ENCODE measurements around the gene EIF1AX. TPM values are rescaled to one million over a fixed set of nuclear protein-coding genes. Genes with fewer than 3 reads are reported as not detected.

Gene EIF1AX
- total RNA-seq, 1 experiment from 2014 or later, result 132 TPM

DNA sequence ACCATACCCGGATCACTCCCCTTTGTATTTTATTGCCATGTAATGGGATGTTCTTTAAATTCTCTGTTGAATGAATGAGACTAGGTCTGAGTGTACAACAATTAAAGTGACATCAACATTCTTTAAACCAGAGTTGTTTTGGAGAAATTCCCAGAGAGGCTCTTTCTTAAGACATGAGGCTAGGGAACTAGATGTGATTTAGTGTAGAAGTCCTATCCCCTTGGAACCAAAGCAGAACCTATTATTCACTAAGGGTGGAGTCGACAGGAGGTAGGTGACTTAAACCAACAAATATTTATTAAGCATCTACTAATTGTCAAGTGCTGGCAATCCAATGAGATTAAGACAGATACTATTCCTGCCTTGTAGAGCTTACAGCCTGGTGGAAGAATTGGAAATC lies 1.7 kb downstream of the EIF1AX start:
- peaks cover 62% of the 10 kb centered on the region for H3K79me2 ChIP-seq (ENCODE audit: insufficient read depth, low read length)
- RAD21 ChIA-PET (ENCODE audit: low non-redundant PET in 1 of 2, low total read pairs in 2 of 2, uncharacterized antibody in 2 of 2, unreplicated experiment in 2 of 2), result no interaction called here
- peak overlapping the region; percentile 81 for H3K4me2 ChIP-seq (ENCODE audit: low read length)
- ATAC-seq (no peak), DNase-seq (ENCODE audit: low read depth, low spot score) (no peak)
- no peaks in the 10 kb centered on the region for H3K27me3 ChIP-seq (ENCODE audit: insufficient read depth, low read length)
- no peak overlapping the region for H2AFZ ChIP-seq (ENCODE audit: low read depth, low read length, poor library complexity, severe bottlenecking)
- no peaks in the 10 kb centered on the region for H3K9me2 ChIP-seq (ENCODE audit: insufficient read depth)
- intact Hi-C loops (cut with micrococcal nuclease), result no loop called here
- POLR2A ChIA-PET, result no interaction called here
- H4K20me1 ChIP-seq (ENCODE audit: insufficient read depth), result peaks cover 18% of the 10 kb centered on the region; the same call in 1 of the 2 replicates
- H3K9me3 ChIP-seq (ENCODE audit: control insufficient read depth in 1 of 2, insufficient read depth in 1 of 2, low read depth in 1 of 2, low read length in 2 of 2), result no peaks in the 10 kb centered on the region
- CTCF ChIA-PET, result no interaction called here
- H3K27ac ChIP-seq (ENCODE audit: low read depth, low read length), result no peak overlapping the region
- peak overlapping the region; percentile 78 to 86 for H3K4me3 ChIP-seq (replicated peaks in 1 of 2; ENCODE audit: low read depth in 1 of 2, low read length in 2 of 2)
- no peak for TF ChIP-seq ZFX (IDR thresholded peaks at IDR 0.05)
- H3K9ac ChIP-seq (ENCODE audit: low read length), result peak overlapping the region; percentile 93; the same call in 1 of the 2 replicates
- peaks cover 5 to 14% of the 10 kb centered on the region in 2 experiments; a peak in 3 of 4 replicates for H3K4me1 ChIP-seq (ENCODE audit: control insufficient read depth in 1 of 2, insufficient read depth in 2 of 2, low read length in 2 of 2)
- no TSS peak for BruUV-seq (replicated peaks)
- H3K36me3 ChIP-seq (ENCODE audit: control insufficient read depth in 1 of 2, insufficient read depth in 2 of 2, low read length in 2 of 2), result peaks cover 4 to 31% of the 10 kb centered on the region in 2 experiments

DNA sequence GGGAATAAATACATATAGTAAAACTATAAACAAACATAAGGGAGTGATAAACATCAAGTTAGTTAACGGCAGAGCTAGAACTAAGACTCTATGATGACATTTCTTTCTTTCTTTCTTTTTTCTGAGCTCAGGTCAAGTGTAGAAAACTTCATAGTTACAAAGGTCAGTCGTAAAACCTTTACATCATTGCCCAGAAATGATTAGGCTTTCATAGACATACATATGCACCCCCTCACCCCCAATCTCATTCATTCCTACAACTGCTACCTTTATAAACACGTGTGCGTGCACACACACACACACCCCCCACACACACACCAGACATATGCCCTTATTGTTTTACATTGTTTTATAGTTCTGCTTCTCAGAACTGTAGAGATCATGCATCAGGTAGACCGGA lies 5.7 kb downstream of the EIF1AX start:
- no peak overlapping the region for H3K4me3 ChIP-seq (replicated peaks in 1 of 2; ENCODE audit: low read depth in 1 of 2, low read length in 2 of 2)
- no peaks in the 10 kb centered on the region for H3K9me2 ChIP-seq (ENCODE audit: insufficient read depth)
- no peak overlapping the region for H2AFZ ChIP-seq (ENCODE audit: low read depth, low read length, poor library complexity, severe bottlenecking)
- RAD21 ChIA-PET (ENCODE audit: low non-redundant PET in 1 of 2, low total read pairs in 2 of 2, uncharacterized antibody in 2 of 2, unreplicated experiment in 2 of 2), result no interaction called here
- no TSS peak for BruUV-seq (replicated peaks)
- DNase-seq (ENCODE audit: low read depth, low spot score) (no peak), ATAC-seq (no peak)
- no peak overlapping the region for H3K9ac ChIP-seq (ENCODE audit: low read length)
- intact Hi-C loops (cut with micrococcal nuclease), result no loop called here
- H3K36me3 ChIP-seq (ENCODE audit: control insufficient read depth in 1 of 2, insufficient read depth in 2 of 2, low read length in 2 of 2), result peaks cover 13 to 44% of the 10 kb centered on the region in 2 experiments
- H3K79me2 ChIP-seq (ENCODE audit: insufficient read depth, low read length), result peaks cover 84% of the 10 kb centered on the region
- no peak overlapping the region for H3K4me2 ChIP-seq (ENCODE audit: low read length)
- TF ChIP-seq ZFX (IDR thresholded peaks at IDR 0.05) (no peak), ELF1 (IDR thresholded peaks at IDR 0.05; ENCODE audit: borderline replicate concordance, low read depth) (no peak), POLR2A (IDR thresholded peaks at IDR 0.05; ENCODE audit: borderline replicate concordance, extremely low read depth, insufficient read depth, insufficient read length) (no peak)
- TF ChIP-seq, protein P1, sequence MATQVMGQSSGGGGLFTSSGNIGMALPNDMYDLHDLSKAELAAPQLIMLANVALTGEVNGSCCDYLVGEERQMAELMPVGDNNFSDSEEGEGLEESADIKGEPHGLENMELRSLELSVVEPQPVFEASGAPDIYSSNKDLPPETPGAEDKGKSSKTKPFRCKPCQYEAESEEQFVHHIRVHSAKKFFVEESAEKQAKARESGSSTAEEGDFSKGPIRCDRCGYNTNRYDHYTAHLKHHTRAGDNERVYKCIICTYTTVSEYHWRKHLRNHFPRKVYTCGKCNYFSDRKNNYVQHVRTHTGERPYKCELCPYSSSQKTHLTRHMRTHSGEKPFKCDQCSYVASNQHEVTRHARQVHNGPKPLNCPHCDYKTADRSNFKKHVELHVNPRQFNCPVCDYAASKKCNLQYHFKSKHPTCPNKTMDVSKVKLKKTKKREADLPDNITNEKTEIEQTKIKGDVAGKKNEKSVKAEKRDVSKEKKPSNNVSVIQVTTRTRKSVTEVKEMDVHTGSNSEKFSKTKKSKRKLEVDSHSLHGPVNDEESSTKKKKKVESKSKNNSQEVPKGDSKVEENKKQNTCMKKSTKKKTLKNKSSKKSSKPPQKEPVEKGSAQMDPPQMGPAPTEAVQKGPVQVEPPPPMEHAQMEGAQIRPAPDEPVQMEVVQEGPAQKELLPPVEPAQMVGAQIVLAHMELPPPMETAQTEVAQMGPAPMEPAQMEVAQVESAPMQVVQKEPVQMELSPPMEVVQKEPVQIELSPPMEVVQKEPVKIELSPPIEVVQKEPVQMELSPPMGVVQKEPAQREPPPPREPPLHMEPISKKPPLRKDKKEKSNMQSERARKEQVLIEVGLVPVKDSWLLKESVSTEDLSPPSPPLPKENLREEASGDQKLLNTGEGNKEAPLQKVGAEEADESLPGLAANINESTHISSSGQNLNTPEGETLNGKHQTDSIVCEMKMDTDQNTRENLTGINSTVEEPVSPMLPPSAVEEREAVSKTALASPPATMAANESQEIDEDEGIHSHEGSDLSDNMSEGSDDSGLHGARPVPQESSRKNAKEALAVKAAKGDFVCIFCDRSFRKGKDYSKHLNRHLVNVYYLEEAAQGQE (IDR thresholded peaks at IDR 0.05; ENCODE audit: low read depth), result no peak
- POLR2A ChIA-PET, result no interaction called here
- H3K27me3 ChIP-seq (ENCODE audit: insufficient read depth, low read length), result no peaks in the 10 kb centered on the region
- no peaks in the 10 kb centered on the region for H3K9me3 ChIP-seq (ENCODE audit: control insufficient read depth in 1 of 2, insufficient read depth in 1 of 2, low read depth in 1 of 2, low read length in 2 of 2)
- peaks cover 3 to 10% of the 10 kb centered on the region in 2 experiments; a peak in 3 of 4 replicates for H3K4me1 ChIP-seq (ENCODE audit: control insufficient read depth in 1 of 2, insufficient read depth in 2 of 2, low read length in 2 of 2)
- no peak overlapping the region for H3K27ac ChIP-seq (ENCODE audit: low read depth, low read length)
- peaks cover 18% of the 10 kb centered on the region; the same call in 1 of the 2 replicates for H4K20me1 ChIP-seq (ENCODE audit: insufficient read depth)
- CTCF ChIA-PET, result no interaction called here

All from HCT116 (cell line).